A549 treated with Mapracorat at 1 μM for 4 hours (cell line): Measurements from ENCODE around the gene COPS9. TPM values are rescaled to one million over a fixed set of nuclear protein-coding genes. Genes with fewer than 3 reads are reported as not detected.

Experiments used
- total RNA-seq: library from RNA; stranded (reverse); fragments of 200-300 nt; extraction: Qiagen RNA extraction; gene quantifications from 5 replicates; pipeline ENCODE4 v1.2.3, GENCODE V29; 2022

The COPS9 gene
- total RNA-seq: 233 to 304 TPM (median 295 TPM) in 5 replicates

DNA sequence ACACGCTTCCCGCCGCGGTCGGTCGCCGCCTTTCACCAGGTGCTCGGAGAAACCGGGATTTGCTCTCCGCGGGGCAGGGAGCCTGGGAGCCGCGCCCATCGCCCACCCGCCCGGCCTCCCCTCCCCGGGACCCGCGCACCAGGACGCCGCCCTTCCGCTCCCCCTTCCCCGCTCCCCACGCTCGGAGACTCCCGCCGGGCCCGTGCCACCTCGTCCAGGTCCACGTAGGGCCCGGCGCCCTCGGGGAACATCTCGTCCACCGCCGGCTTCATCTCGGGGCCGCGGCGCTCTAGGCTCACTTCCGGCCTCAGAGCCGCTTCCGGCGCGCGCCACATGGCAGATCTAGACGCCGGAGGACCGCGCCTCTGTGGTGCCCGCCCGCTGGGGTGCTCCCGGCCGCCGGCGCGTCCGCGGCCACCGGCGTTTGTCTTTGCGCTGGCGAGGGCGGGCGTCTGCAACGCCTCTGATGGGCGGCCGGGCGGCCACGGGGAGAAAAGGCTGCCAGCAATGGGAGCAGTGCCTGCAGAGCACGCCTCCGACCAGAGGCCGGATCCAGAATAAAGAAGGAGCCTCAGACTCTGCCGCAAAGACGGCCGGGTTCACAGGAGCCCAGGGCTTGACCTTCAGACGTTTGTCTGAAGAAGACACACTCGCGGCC, at the start of gene COPS9:
TSS of gene COPS9 (minus strand) at position 293 of the 658 bp plus-strand sequence. CDS start at position 272, 21 bp downstream.

DNA sequence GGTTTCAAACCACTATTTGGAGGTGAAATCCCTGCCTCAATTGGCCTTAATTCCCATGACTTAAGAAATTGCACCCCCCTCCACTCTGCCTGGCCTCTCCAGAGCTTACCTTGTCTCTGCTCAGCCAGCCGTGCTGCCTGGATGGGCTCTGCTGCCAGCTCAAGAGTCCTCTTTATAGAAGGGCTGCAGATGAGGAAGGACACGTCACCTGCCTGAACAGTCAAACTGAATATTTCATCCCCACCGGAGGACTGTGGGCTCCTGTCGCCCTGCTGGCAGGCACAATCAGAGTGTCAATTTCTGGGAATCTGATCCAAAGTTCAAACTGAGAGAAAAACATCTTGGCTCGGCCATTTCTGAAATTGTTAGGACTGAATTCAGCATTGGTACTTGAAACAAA, 4.4 kb upstream of the COPS9 start, which contains the start of gene OTOS:
TSS of gene OTOS (minus strand) at position 148 of the 400 bp plus-strand sequence. CDS start 332 bp downstream, outside the sequence.

Other genes starting within 250 kb of the COPS9 start
- gene NDUFA10, start 111.0 kb downstream of the COPS9 start, total RNA-seq: 118 to 162 TPM (median 133 TPM) in 5 replicates
- not detected in 5 replicates for gene OR6B2, start 105.9 kb downstream of the COPS9 start, total RNA-seq
- gene OR6B3, start 82.8 kb downstream of the COPS9 start, total RNA-seq: not detected in 5 replicates
- not detected in 5 replicates for gene OTOS, start 4.4 kb upstream of the COPS9 start, total RNA-seq